ENCODE data around the gene FBXO27. TPM values are rescaled to one million over a fixed set of nuclear protein-coding genes. Genes with fewer than 3 reads are reported as not detected.
A peak's percentile ranks its signal among the peaks of the same experiment; 100 is the strongest.

FBXO27 gene
- total and polyA plus RNA-seq, 2 of the 13 experiments (the other 11 are each of a cell fraction or from before 2014, with no cell fraction given) = 0.15 to 2.8 TPM

DNA sequence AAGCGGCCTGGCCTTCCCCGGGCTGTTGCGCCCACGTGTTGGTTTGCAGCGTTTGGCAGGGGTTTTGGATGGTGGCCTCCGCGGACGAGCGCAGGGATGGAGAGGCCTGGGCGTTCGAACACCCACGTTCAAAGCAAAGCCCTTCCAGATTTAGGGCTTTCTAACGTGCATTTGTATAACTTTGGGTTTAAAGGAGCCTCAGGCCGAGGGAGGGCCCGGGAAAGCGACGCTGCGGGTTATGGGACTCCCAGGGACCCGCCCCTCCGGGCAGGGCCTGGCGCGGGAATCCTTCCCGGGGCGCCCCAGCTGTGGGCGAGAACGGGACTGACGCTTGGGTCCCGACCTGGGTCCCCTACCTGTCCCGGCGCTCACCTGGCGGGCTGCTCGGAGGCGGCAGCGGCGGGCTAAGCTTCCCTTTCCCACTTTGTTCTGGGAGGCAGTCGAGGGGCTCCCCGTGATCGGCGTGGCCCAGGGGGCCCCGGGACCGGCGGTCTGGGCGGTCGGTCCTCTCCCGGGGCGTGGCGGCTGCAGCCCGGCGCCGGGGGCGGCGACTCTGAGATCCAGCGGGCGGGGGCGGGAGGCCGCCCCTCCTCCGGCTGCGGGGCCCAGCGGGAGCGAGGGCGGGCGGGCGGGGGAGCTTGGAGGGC is 57.0 kb downstream of the FBXO27 start, which contains the start of gene FBXO17 (continued):
- TF ChIP-seq, protein P1, sequence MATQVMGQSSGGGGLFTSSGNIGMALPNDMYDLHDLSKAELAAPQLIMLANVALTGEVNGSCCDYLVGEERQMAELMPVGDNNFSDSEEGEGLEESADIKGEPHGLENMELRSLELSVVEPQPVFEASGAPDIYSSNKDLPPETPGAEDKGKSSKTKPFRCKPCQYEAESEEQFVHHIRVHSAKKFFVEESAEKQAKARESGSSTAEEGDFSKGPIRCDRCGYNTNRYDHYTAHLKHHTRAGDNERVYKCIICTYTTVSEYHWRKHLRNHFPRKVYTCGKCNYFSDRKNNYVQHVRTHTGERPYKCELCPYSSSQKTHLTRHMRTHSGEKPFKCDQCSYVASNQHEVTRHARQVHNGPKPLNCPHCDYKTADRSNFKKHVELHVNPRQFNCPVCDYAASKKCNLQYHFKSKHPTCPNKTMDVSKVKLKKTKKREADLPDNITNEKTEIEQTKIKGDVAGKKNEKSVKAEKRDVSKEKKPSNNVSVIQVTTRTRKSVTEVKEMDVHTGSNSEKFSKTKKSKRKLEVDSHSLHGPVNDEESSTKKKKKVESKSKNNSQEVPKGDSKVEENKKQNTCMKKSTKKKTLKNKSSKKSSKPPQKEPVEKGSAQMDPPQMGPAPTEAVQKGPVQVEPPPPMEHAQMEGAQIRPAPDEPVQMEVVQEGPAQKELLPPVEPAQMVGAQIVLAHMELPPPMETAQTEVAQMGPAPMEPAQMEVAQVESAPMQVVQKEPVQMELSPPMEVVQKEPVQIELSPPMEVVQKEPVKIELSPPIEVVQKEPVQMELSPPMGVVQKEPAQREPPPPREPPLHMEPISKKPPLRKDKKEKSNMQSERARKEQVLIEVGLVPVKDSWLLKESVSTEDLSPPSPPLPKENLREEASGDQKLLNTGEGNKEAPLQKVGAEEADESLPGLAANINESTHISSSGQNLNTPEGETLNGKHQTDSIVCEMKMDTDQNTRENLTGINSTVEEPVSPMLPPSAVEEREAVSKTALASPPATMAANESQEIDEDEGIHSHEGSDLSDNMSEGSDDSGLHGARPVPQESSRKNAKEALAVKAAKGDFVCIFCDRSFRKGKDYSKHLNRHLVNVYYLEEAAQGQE (IDR thresholded peaks at IDR 0.05; ENCODE audit: borderline replicate concordance in 1 of 2, low read depth in 1 of 2, low read length in 2 of 2) = no peak
- TF ChIP-seq NFKBIZ (CRISPR knock-in tag; IDR thresholded peaks at IDR 0.05) = 0 out of 2 replicates have a peak, but pooled peaks have one; percentile 30
- peak; percentile 32; the same call in 1 of the 2 replicates for TF ChIP-seq ZNF274 (CRISPR knock-in tag; IDR thresholded peaks at IDR 0.05)
- TF ChIP-seq TBX2 (CRISPR knock-in tag; IDR thresholded peaks at IDR 0.05; ENCODE audit: borderline replicate concordance) = peak; percentile 57; the same call in 1 of the 2 replicates
- 0 out of 2 replicates have a peak, but pooled peaks have one; percentile 16 for TF ChIP-seq ZNF746 (CRISPR knock-in tag; IDR thresholded peaks at IDR 0.05)
- TF ChIP-seq, protein P2, sequence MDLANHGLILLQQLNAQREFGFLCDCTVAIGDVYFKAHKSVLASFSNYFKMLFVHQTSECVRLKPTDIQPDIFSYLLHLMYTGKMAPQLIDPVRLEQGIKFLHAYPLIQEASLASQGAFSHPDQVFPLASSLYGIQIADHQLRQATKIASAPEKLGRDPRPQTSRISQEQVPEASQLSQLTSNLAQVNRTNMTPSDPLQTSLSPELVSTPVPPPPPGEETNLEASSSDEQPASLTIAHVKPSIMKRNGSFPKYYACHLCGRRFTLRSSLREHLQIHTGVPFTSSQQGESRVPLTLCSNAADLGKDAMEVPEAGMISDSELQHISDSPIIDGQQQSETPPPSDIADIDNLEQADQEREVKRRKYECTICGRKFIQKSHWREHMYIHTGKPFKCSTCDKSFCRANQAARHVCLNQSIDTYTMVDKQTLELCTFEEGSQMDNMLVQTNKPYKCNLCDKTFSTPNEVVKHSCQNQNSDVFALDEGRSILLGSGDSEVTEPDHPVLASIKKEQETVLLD (CRISPR knock-in tag; IDR thresholded peaks at IDR 0.05; ENCODE audit: low read depth) = peak; percentile 71
- TF ChIP-seq, protein P3, sequence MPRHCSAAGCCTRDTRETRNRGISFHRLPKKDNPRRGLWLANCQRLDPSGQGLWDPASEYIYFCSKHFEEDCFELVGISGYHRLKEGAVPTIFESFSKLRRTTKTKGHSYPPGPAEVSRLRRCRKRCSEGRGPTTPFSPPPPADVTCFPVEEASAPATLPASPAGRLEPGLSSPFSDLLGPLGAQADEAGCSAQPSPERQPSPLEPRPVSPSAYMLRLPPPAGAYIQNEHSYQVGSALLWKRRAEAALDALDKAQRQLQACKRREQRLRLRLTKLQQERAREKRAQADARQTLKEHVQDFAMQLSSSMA (CRISPR knock-in tag; IDR thresholded peaks at IDR 0.05) = 0 out of 2 replicates have a peak, but pooled peaks have one; percentile 68
- TF ChIP-seq SRY (CRISPR knock-in tag; IDR thresholded peaks at IDR 0.05) = peak; percentile 42
- TF ChIP-seq, protein P4, sequence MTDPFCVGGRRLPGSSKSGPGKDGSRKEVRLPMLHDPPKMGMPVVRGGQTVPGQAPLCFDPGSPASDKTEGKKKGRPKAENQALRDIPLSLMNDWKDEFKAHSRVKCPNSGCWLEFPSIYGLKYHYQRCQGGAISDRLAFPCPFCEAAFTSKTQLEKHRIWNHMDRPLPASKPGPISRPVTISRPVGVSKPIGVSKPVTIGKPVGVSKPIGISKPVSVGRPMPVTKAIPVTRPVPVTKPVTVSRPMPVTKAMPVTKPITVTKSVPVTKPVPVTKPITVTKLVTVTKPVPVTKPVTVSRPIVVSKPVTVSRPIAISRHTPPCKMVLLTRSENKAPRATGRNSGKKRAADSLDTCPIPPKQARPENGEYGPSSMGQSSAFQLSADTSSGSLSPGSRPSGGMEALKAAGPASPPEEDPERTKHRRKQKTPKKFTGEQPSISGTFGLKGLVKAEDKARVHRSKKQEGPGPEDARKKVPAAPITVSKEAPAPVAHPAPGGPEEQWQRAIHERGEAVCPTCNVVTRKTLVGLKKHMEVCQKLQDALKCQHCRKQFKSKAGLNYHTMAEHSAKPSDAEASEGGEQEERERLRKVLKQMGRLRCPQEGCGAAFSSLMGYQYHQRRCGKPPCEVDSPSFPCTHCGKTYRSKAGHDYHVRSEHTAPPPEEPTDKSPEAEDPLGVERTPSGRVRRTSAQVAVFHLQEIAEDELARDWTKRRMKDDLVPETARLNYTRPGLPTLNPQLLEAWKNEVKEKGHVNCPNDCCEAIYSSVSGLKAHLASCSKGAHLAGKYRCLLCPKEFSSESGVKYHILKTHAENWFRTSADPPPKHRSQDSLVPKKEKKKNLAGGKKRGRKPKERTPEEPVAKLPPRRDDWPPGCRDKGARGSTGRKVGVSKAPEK (CRISPR knock-in tag; IDR thresholded peaks at IDR 0.05; ENCODE audit: borderline replicate concordance) = peak; percentile 23; the same call in 1 of the 2 replicates
- no peak for TF ChIP-seq ZNF101 (CRISPR knock-in tag; IDR thresholded peaks at IDR 0.05; ENCODE audit: borderline replicate concordance, low read depth)
- TF ChIP-seq, protein P5, sequence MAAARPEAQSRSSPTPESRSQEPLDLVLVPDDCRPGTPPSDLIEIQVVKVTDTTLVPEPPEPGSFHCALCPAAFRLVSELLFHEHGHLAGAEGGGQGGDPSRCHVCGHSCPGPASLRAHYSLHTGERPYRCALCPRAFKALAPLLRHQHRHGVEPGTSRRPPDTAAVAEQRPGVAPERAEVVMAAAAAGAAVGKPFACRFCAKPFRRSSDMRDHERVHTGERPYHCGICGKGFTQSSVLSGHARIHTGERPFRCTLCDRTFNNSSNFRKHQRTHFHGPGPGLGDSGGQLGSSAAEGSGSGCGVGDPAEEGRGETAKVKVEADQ (CRISPR knock-in tag; IDR thresholded peaks at IDR 0.05; ENCODE audit: borderline replicate concordance) = peak; percentile 66; the same call in 1 of the 2 replicates
- TF ChIP-seq ZNF768 (CRISPR knock-in tag; IDR thresholded peaks at IDR 0.05) = no peak; the same call in 1 of the 2 replicates
- TF ChIP-seq, protein P6, sequence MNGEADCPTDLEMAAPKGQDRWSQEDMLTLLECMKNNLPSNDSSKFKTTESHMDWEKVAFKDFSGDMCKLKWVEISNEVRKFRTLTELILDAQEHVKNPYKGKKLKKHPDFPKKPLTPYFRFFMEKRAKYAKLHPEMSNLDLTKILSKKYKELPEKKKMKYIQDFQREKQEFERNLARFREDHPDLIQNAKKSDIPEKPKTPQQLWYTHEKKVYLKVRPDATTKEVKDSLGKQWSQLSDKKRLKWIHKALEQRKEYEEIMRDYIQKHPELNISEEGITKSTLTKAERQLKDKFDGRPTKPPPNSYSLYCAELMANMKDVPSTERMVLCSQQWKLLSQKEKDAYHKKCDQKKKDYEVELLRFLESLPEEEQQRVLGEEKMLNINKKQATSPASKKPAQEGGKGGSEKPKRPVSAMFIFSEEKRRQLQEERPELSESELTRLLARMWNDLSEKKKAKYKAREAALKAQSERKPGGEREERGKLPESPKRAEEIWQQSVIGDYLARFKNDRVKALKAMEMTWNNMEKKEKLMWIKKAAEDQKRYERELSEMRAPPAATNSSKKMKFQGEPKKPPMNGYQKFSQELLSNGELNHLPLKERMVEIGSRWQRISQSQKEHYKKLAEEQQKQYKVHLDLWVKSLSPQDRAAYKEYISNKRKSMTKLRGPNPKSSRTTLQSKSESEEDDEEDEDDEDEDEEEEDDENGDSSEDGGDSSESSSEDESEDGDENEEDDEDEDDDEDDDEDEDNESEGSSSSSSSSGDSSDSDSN (CRISPR knock-in tag; IDR thresholded peaks at IDR 0.05) = peak; percentile 76; the same call in 1 of the 2 replicates
- TF ChIP-seq, protein P7, sequence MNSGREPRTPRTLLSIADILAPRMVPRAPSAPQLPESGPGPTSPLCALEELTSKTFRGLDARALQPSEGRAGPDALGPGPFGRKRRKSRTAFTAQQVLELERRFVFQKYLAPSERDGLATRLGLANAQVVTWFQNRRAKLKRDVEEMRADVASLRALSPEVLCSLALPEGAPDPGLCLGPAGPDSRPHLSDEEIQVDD (CRISPR knock-in tag; IDR thresholded peaks at IDR 0.05; ENCODE audit: borderline replicate concordance) = no peak
